Neutrophil (primary cell): Measurements from ENCODE around the gene SPAG17.

Source experiments
- H3K27ac ChIP-seq: fragments of 200-600 bp; sonication (generic); 2 replicates; pipeline ENCODE4 v1.5.1; 2016; ENCODE audit warnings: mild to moderate bottlenecking, moderate library complexity
- H3K27me3 ChIP-seq: fragments of 200-600 bp; sonication (generic); 2 replicates; pipeline ENCODE4 v1.6.0; 2016; ENCODE audit warnings: mild to moderate bottlenecking
- H3K36me3 ChIP-seq: fragments of 200-600 bp; sonication (generic); 2 replicates; pipeline ENCODE4 v1.5.1; 2017
- H3K4me1 ChIP-seq, 2 experiments: fragments of 200-600 bp in 1 of 2; sonication (generic) in 1 of 2; 1 replicate in 1 of 2; 2 replicates in 1 of 2; pipeline versions ENCODE4 v1.5.1 to v1.6.1; 2013 to 2016; ENCODE audit warnings: low read depth in 1 of 2, low read length in 1 of 2, mild to moderate bottlenecking in 1 of 2, moderate library complexity in 1 of 2; ENCODE audit not compliant: control insufficient read depth in 1 of 2, insufficient read depth in 1 of 2
- H3K4me3 ChIP-seq, 2 experiments: fragments of 200-600 bp in 1 of 2; sonication (generic) in 1 of 2; 1 replicate in 1 of 2; 2 replicates in 1 of 2; pipeline ENCODE4 v1.5.1; 2013 to 2016; ENCODE audit warnings: low read depth in 1 of 2, low read length in 1 of 2, mild to moderate bottlenecking in 1 of 2, moderate library complexity in 1 of 2
- H3K9me3 ChIP-seq: fragments of 200-600 bp; sonication (generic); 2 replicates; pipeline ENCODE4 v1.5.1; 2016
- TF ChIP-seq, protein P1 (sequence below): fragments of 200-600 bp; sonication (generic); IDR thresholded peaks from 2 replicates; pipeline ENCODE4 v1.5.1; 2016; ENCODE audit warnings: antibody characterized with exemption

The SPAG17 gene

DNA sequence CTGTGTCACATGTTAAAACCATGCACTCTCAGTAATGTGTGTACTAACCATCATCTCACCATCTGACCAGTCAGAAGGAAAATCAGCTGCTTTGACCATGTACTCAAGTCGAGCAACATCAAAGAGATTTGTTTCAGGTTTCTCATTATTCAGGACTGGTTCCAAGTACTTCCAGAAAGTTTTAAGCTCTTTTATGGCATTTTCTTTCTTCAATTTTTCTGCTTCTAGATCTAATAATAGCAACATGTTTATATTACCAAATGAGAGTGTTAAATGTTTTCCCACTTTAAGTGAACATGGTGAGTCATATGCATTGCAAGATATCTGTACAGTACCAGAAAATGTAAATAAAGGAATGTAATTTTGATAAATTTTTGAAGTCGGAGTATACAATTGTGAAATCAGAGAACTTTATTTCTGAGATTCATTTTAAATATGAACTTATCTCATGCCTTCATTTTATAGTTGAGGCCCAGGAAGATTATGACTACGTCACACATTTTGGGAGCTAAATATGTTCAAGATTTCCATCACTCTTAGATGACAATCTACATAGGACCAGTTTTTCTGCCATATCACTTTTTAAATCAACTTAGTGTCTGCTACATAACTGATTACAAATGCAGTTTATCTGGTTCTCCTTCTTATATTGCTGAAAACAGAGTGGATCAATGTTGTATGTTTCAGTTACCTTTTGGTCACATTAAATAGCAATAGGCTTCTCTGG, 87.2 kb downstream of the SPAG17 start:
- H3K27me3 ChIP-seq: no peaks in the 10 kb centered on the region
- no peaks in the 10 kb centered on the region for H3K36me3 ChIP-seq
- H3K27ac ChIP-seq: no peak overlapping the region
- no peaks in the 10 kb centered on the region for H3K9me3 ChIP-seq
- TF ChIP-seq, protein P1, sequence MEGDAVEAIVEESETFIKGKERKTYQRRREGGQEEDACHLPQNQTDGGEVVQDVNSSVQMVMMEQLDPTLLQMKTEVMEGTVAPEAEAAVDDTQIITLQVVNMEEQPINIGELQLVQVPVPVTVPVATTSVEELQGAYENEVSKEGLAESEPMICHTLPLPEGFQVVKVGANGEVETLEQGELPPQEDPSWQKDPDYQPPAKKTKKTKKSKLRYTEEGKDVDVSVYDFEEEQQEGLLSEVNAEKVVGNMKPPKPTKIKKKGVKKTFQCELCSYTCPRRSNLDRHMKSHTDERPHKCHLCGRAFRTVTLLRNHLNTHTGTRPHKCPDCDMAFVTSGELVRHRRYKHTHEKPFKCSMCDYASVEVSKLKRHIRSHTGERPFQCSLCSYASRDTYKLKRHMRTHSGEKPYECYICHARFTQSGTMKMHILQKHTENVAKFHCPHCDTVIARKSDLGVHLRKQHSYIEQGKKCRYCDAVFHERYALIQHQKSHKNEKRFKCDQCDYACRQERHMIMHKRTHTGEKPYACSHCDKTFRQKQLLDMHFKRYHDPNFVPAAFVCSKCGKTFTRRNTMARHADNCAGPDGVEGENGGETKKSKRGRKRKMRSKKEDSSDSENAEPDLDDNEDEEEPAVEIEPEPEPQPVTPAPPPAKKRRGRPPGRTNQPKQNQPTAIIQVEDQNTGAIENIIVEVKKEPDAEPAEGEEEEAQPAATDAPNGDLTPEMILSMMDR: no peak
- H3K4me1 ChIP-seq: no peaks in the 10 kb centered on the region
- no peak overlapping the region for H3K4me3 ChIP-seq

DNA sequence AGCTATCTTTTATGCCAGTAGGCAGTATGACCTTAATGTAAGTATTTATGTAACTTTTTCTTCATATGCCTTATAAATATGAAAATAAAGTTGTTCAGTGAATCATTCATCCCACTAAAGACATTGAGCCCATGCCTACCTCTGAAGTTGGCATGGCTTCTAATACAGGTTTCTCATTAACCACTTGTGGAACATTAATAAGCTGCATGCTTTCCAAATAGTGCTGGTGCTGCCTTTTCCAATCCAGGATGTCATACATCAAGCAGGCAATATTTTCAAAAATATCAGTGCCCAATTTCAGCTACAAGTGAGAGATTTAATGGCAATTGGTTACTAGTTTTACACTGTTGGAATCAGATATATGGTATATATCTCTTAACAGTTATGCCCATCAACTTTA, 92.0 kb downstream of the SPAG17 start:
- H3K9me3 ChIP-seq: no peaks in the 10 kb centered on the region
- TF ChIP-seq, protein P1: no peak
- no peaks in the 10 kb centered on the region for H3K4me1 ChIP-seq
- no peaks in the 10 kb centered on the region for H3K36me3 ChIP-seq
- H3K27me3 ChIP-seq: no peaks in the 10 kb centered on the region
- no peak overlapping the region for H3K4me3 ChIP-seq
- no peak overlapping the region for H3K27ac ChIP-seq

DNA sequence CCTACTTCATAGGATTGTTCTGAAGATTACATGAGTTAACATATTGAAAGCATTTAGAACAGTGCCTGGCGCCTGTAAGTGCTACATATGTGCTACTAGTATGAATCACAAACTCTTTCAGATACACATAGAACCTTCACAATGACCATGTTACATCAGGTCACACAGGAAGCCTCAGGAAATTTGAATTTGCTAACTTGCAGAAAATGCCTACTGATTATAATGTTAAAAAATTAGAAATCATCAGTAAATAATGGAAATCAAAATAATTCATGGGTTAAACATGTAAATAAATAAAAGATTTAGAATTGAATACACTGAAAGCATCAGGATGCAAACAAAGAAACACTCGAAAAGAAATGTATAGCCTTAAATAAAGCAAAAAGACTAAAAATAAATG, 94.9 kb downstream of the SPAG17 start:
- Histone ChIP-seq H3K27ac (no peak overlapping the region), H3K27me3 (no peaks in the 10 kb centered on the region), H3K4me1 (no peaks in the 10 kb centered on the region), H3K9me3 (no peaks in the 10 kb centered on the region), H3K36me3 (no peaks in the 10 kb centered on the region), H3K4me3 (no peak overlapping the region)
- TF ChIP-seq, protein P1: no peak

DNA sequence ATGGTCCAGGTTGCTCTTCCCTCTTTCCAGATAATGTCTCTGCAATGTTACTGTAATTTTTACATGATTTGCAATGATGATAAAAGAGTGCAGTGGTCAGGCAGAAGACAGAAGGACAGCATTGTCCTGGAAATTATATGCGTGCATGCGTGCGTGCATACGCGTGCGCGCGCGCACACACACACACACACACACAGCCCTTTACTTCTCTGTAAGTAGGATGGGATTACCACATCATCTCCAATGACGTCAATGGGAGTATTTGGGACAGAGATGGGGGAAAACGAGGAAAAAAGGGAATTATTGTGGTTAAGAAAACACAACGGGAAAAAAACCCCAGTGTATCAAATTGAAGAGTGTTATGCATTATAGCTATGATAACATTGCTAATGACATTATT, 99.7 kb downstream of the SPAG17 start:
- H3K9me3 ChIP-seq: no peaks in the 10 kb centered on the region

DNA sequence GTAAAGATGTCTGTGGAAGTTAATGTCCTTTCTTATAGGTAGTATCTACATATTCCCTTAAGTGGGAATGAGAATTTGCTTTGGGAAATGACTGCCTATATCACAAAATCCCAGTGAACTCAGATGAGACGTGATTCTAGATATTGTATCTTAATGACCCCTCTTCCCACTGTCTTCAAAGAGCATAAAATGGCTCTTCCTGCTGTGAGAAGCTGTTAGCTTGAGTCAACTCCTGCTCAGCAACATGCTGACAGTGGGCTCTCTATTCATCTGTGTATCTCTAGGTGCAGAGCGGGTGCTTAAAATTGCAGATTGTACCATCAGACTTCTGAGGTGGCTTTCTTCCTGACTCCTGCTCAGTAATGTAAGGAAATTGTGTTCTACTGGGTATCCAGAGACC, 100.6 kb downstream of the SPAG17 start:
- TF ChIP-seq, protein P1: no peak
- no peak overlapping the region for H3K27ac ChIP-seq
- no peak overlapping the region for H3K4me3 ChIP-seq
- H3K27me3 ChIP-seq: no peaks in the 10 kb centered on the region
- H3K9me3 ChIP-seq: no peaks in the 10 kb centered on the region
- H3K4me1 ChIP-seq: no peaks in the 10 kb centered on the region
- no peaks in the 10 kb centered on the region for H3K36me3 ChIP-seq

More for the DNA sequence above, 99.7 kb downstream of the SPAG17 start:
- TF ChIP-seq, protein P1: no peak
- no peak overlapping the region for H3K4me3 ChIP-seq
- no peaks in the 10 kb centered on the region for H3K27me3 ChIP-seq
- H3K36me3 ChIP-seq: no peaks in the 10 kb centered on the region
- H3K4me1 ChIP-seq: no peaks in the 10 kb centered on the region
- no peak overlapping the region for H3K27ac ChIP-seq
